Measurements from ENCODE around the gene EHMT1. TPM values are rescaled to one million over a fixed set of nuclear protein-coding genes. Genes with fewer than 3 reads are reported as not detected.

EHMT1 gene
- total and polyA plus RNA-seq, 9 of the 15 experiments (the other 6 are each of a cell fraction or from before 2014, with no cell fraction given) = 2.2 to 76.0 (median 36.4) TPM

GRCh38 chr9:137785704-137786161 lies 166.9 kb downstream of the EHMT1 start:
- Histone ChIP-seq H2AFZ (ENCODE audit: low read depth, low read length) (no peak overlapping the region), H3K79me2 (ENCODE audit: control insufficient read depth, insufficient read depth, low read length) (no peaks in the 10 kb centered on the region), H3K27ac (ENCODE audit: extremely low read depth, low read depth, low read length) (no peak overlapping the region), H3K36me3 (ENCODE audit: control insufficient read depth, insufficient read depth, low read length) (peaks cover 68% of the 10 kb centered on the region; the same call in 2 of the 3 replicates), H3K9me1 (ENCODE audit: control insufficient read depth, insufficient read depth, low read length) (no peaks in the 10 kb centered on the region), H3K27me3 (ENCODE audit: control insufficient read depth in 2 of 2, insufficient read depth in 2 of 2, low read length in 2 of 2) (no peaks in the 10 kb centered on the region), H3K9ac (ENCODE audit: insufficient read depth in 1 of 2, low read depth in 2 of 2, low read length in 2 of 2) (no peak overlapping the region), H4K20me1 (replicated peaks; ENCODE audit: control insufficient read depth, insufficient read depth, low read length) (no peaks in the 10 kb centered on the region), H3K4me1 (replicated peaks in 1 of 2; ENCODE audit: control insufficient read depth in 2 of 2, insufficient read depth in 2 of 2, low read length in 2 of 2) (no peaks in the 10 kb centered on the region), H3K4me2 (ENCODE audit: insufficient read depth, low read length) (no peak overlapping the region), H3K9me3 (replicated peaks; ENCODE audit: control insufficient read depth, insufficient read depth, low read depth, low read length) (no peaks in the 10 kb centered on the region), H3K4me3 (no peak overlapping the region)
- ChIA-PET POLR2A (no interaction called here), CTCF (ENCODE audit: low intra/inter-chr PET ratio) (no interaction called here)
- in situ Hi-C loops (cut with MboI) (no loop called here), intact Hi-C loops (cut with micrococcal nuclease) (no loop called here)
- no peak for FAIRE-seq
- 84% methylated on average over 16 of the region's 16 CpGs for WGBS (ENCODE audit: insufficient coverage, low coverage, missing lambda C conversion rate)
- no peak for DNase-seq (ENCODE audit: extremely low read depth in 1 of 4, low spot score in 3 of 4)
- BruUV-seq (replicated peaks) = no TSS peak
- no peak for ATAC-seq
- no peak for TF ChIP-seq RFX1 (IDR thresholded peaks at IDR 0.05)
- TF ChIP-seq RAD21 (CRISPR knock-in tag; conservative IDR thresholded peaks at IDR 0.05 in 1 of 2, IDR thresholded peaks at IDR 0.05 in 1 of 2) = no peak

- intact Hi-C loops (cut with micrococcal nuclease) = no loop called here
- ATAC-seq = no peak
Measured at GRCh38 chr9:137786511-137786920, 167.7 kb downstream of the EHMT1 start.

More at GRCh38 chr9:137786511-137786920, 167.7 kb downstream of the EHMT1 start:
- Histone ChIP-seq H3K27me3 (ENCODE audit: control insufficient read depth in 2 of 2, insufficient read depth in 2 of 2, low read length in 2 of 2) (no peaks in the 10 kb centered on the region), H3K9ac (ENCODE audit: insufficient read depth in 1 of 2, low read depth in 2 of 2, low read length in 2 of 2) (no peak overlapping the region), H3K4me3 (no peak overlapping the region), H3K9me1 (ENCODE audit: control insufficient read depth, insufficient read depth, low read length) (no peaks in the 10 kb centered on the region), H3K9me3 (replicated peaks; ENCODE audit: control insufficient read depth, insufficient read depth, low read depth, low read length) (no peaks in the 10 kb centered on the region), H3K4me2 (ENCODE audit: insufficient read depth, low read length) (no peak overlapping the region), H3K27ac (ENCODE audit: extremely low read depth, low read depth, low read length) (no peak overlapping the region), H3K36me3 (ENCODE audit: control insufficient read depth, insufficient read depth, low read length) (peaks cover 72% of the 10 kb centered on the region; the same call in 1 of the 3 replicates), H2AFZ (ENCODE audit: low read depth, low read length) (no peak overlapping the region), H4K20me1 (replicated peaks; ENCODE audit: control insufficient read depth, insufficient read depth, low read length) (no peaks in the 10 kb centered on the region), H3K4me1 (replicated peaks in 1 of 2; ENCODE audit: control insufficient read depth in 2 of 2, insufficient read depth in 2 of 2, low read length in 2 of 2) (no peaks in the 10 kb centered on the region), H3K79me2 (ENCODE audit: control insufficient read depth, insufficient read depth, low read length) (no peaks in the 10 kb centered on the region)
- POLR2A ChIA-PET = no interaction called here
- DNase-seq (ENCODE audit: extremely low read depth in 1 of 4, low spot score in 3 of 4) (no peak), FAIRE-seq (no peak)
- TF ChIP-seq ZNF431 (CRISPR knock-in tag; IDR thresholded peaks at IDR 0.05) = no peak
- TF ChIP-seq ETV5 (CRISPR knock-in tag; IDR thresholded peaks at IDR 0.05; ENCODE audit: low read depth) = no peak
- TF ChIP-seq TCF7 (IDR thresholded peaks at IDR 0.05; ENCODE audit: borderline replicate concordance) = no peak
- no peak for TF ChIP-seq ZBTB8A (IDR thresholded peaks at IDR 0.05; ENCODE audit: partially characterized antibody)
- no peak for TF ChIP-seq ZNF766 (CRISPR knock-in tag; conservative IDR thresholded peaks at IDR 0.05)
- TF ChIP-seq ZNF311 (CRISPR knock-in tag; IDR thresholded peaks at IDR 0.05) = no peak
- no peak for TF ChIP-seq ZNF384 (IDR thresholded peaks at IDR 0.05; ENCODE audit: low read depth, low read length)
- TF ChIP-seq FOXJ2 (tag; IDR thresholded peaks at IDR 0.05) = no peak
- no peak for TF ChIP-seq USF2 (CRISPR knock-in tag; IDR thresholded peaks at IDR 0.05)
- no peak for TF ChIP-seq ZNF518B (CRISPR knock-in tag; IDR thresholded peaks at IDR 0.05)
- in situ Hi-C loops (cut with MboI) = no loop called here
- CTCF ChIA-PET (ENCODE audit: low intra/inter-chr PET ratio) = no interaction called here
- 95% methylated on average over 13 of the region's 19 CpGs for WGBS (ENCODE audit: insufficient coverage, low coverage, missing lambda C conversion rate)
- no TSS peak for BruUV-seq (replicated peaks)
